Ovary (tissue), 9 donors: ENCODE data around the gene CD99L2. TPM values are rescaled to one million over a fixed set of nuclear protein-coding genes. Genes with fewer than 3 reads are reported as not detected.
A peak's percentile ranks its signal among the peaks of the same experiment; 100 is the strongest.

ENCODE experiments used
- DNase-seq, 5 donors: peaks; one replicate each; pipeline ENCODE4 v3.0.0-alpha.2; 2019 to 2020
- H3K27ac ChIP-seq, 2 donors: fragments of 200-600 bp; one replicate each; pipeline versions ENCODE4 v1.5.1 to v1.8.0; 2019 to 2022
- H3K27me3 ChIP-seq: fragments of 200-600 bp; one replicate; pipeline ENCODE4 v1.8.0; 2022
- H3K36me3 ChIP-seq: fragments of 200-600 bp; sonication (generic); one replicate; pipeline ENCODE4 v1.5.1; 2019
- H3K4me1 ChIP-seq: one replicate; pipeline ENCODE4 v1.8.1; 2013; ENCODE audit warnings: mild to moderate bottlenecking, moderate library complexity; ENCODE audit not compliant: insufficient read depth
- H3K4me3 ChIP-seq: fragments of 200-600 bp; sonication (generic); one replicate; pipeline ENCODE4 v1.5.1; 2017
- H3K9me3 ChIP-seq, 2 donors: fragments of 200-600 bp in 1 of 2; sonication (generic) in 1 of 2; one replicate each; pipeline versions ENCODE4 v1.5.1 to v1.8.1; 2013 to 2019; ENCODE audit warnings: mild to moderate bottlenecking in 1 of 2, moderate library complexity in 1 of 2
- EP300 ChIP-seq: sonication (generic); formaldehyde crosslinking; IDR thresholded peaks from one replicate; pipeline ENCODE4 v1.6.1; 2017; ENCODE audit warnings: antibody characterized with exemption
- POLR2A ChIP-seq: fragments of 450-650 bp; IDR thresholded peaks from one replicate; pipeline ENCODE4 v1.6.1; 2017; ENCODE audit warnings: antibody characterized with exemption, mild to moderate bottlenecking, moderate library complexity
- WGBS, 3 donors: extraction: QIAGEN DNeasy Blood & Tissue Kit in 1 of 3; methylation state at CpG; one replicate each; pipeline versions ENCODE4 v1.1.5 to v1.1.7; 2013 to 2017; 5-methylcytosine and 5-hydroxymethylcytosine counted together
- intact Hi-C, 4 donors: fragments of 100-400 bp; cut with DNase I; formaldehyde crosslinking; loops; one replicate each; pipeline versions ENCODE4 v1.11.0 to v1.15.1; 2022 to 2023
- polyA plus RNA-seq, 2 donors: library from polyadenylated mRNA; stranded (reverse); fragments of 200-250 nt in 1 of 2; fragments of 350-450 nt in 1 of 2; fragmentation: Illumina TruSeq in 1 of 2; extraction: RNeasy Lipid Tissue Mini Kit (QIAGEN cat#74804) in 1 of 2; gene quantifications; one replicate each; pipeline ENCODE4 v1.2.3, GENCODE V29; 2013 to 2014
- total RNA-seq, 7 donors: library from RNA; depleted of rRNA in 2 of 7; stranded (reverse); fragments of >200 nt in 2 of 7; fragmentation: NEBNext Ultra II Directional in 3 of 7; extraction: Animal tissue kit (Norgen Biotek cat#: 25700) in 3 of 7; gene quantifications; one replicate each; pipeline versions ENCODE4 v1.1.0 to v1.2.4, GENCODE V29; 2016 to 2023
- TF ChIP-seq, protein P1 (sequence below), 3 donors: fragments of 450-650 bp in 2 of 3; fragments of 200-600 bp in 1 of 3; IDR thresholded peaks; one replicate each; pipeline versions ENCODE4 v1.5.1 to v1.8.0; 2016 to 2022; ENCODE audit warnings: antibody characterized with exemption in 3 of 3, mild to moderate bottlenecking in 1 of 3
- donor health status: DM: no; HTN: no; CAD: no; lungs with moderate emphysema.
- donor health status: DM: no; HTN: no; CAD: no.
- donor health status: Bipolar disorder and iron deficiency.
- donor health status: DM: yes; HTN: yes; CAD: no.
- donor health status: DM: no; HTN: no; CAD: no.
- donor health status: DM: yes; HTN: yes; CAD: no.

CD99L2 gene
- total and polyA plus RNA-seq, 9 donors = 38.7 to 64.6 (median 53.0) TPM

GRCh38 chrX:150897421-150898320 lies 797 bp downstream of the CD99L2 start:
- WGBS, 3 donors = 21 to 29% (median 28%) methylated on average over 19 to 22 of the region's 22 CpGs
- no peaks in the 10 kb centered on the region for H3K9me3 ChIP-seq
- intact Hi-C loops = no loop called here
- H3K4me1 ChIP-seq = no peaks in the 10 kb centered on the region
- H3K4me3 ChIP-seq = peak overlapping the region; percentile 42
- peak overlapping the region in 1 of 2 donors; percentile 74 for H3K27ac ChIP-seq
- DNase-seq = peak in 2 of 5 donors; percentile 19 to 42
- TF ChIP-seq POLR2A (no peak), EP300 (no peak)
- TF ChIP-seq, protein P1, sequence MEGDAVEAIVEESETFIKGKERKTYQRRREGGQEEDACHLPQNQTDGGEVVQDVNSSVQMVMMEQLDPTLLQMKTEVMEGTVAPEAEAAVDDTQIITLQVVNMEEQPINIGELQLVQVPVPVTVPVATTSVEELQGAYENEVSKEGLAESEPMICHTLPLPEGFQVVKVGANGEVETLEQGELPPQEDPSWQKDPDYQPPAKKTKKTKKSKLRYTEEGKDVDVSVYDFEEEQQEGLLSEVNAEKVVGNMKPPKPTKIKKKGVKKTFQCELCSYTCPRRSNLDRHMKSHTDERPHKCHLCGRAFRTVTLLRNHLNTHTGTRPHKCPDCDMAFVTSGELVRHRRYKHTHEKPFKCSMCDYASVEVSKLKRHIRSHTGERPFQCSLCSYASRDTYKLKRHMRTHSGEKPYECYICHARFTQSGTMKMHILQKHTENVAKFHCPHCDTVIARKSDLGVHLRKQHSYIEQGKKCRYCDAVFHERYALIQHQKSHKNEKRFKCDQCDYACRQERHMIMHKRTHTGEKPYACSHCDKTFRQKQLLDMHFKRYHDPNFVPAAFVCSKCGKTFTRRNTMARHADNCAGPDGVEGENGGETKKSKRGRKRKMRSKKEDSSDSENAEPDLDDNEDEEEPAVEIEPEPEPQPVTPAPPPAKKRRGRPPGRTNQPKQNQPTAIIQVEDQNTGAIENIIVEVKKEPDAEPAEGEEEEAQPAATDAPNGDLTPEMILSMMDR (IDR thresholded peaks at IDR 0.05) = no peak
- H3K27me3 ChIP-seq = no peaks in the 10 kb centered on the region
- H3K36me3 ChIP-seq = no peaks in the 10 kb centered on the region

DNA sequence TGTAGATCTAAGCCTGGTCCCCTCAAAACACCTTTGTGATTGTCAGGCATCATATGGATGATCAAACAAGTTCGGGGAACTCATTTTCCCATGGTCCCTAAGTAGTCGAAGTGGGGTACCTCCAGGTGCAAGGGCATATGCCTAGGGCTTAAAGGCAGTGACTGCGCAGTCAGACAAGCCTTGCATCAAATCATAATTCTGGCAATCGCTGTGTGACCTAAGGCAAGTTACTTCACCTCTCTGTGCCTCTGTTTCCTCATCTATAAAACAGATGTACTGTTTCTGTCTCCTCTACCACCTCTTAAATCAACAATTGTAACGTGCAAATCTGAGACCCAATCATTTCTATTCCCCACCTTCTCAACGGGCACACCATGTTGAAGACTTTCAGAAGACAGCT lies 1.8 kb downstream of the CD99L2 start:
- no peaks in the 10 kb centered on the region for H3K36me3 ChIP-seq
- TF ChIP-seq, protein P1 (IDR thresholded peaks at IDR 0.05) = no peak
- no peak for TF ChIP-seq EP300
- TF ChIP-seq POLR2A = no peak
- intact Hi-C loops = no loop called here
- no peaks in the 10 kb centered on the region for H3K9me3 ChIP-seq
- no peak overlapping the region for H3K4me3 ChIP-seq
- WGBS, 3 donors = 73 to 89% (median 77%) methylated on average over 6 of the region's 6 CpGs
- no peak overlapping the region for H3K27ac ChIP-seq
- DNase-seq = no peak
- H3K4me1 ChIP-seq = no peaks in the 10 kb centered on the region
- H3K27me3 ChIP-seq = no peaks in the 10 kb centered on the region

DNA sequence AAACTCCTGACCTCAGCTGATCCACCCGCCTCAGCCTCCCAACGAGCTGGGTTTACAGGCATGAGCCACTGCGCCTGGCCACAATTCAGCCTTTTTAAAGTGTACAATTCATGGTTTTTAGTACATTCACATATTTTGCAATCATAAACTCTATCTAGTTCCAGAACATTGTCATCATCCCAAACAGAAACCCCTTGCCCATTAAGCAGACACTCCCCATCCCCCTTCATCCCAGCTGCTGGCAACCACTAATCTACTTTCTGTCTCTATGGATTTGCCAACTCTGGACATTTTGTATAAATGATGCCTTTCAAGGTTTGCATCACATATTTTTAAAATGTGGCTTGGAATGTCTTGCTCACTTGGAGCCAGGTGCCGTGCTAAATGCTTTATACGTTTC lies 4.5 kb downstream of the CD99L2 start:
- Histone ChIP-seq H3K36me3 (no peaks in the 10 kb centered on the region), H3K9me3 (no peaks in the 10 kb centered on the region), H3K27me3 (no peaks in the 10 kb centered on the region), H3K27ac (no peak overlapping the region), H3K4me3 (no peak overlapping the region), H3K4me1 (no peaks in the 10 kb centered on the region)
- intact Hi-C loops = no loop called here
- no peak for DNase-seq
- TF ChIP-seq, protein P1 (IDR thresholded peaks at IDR 0.05) = no peak
- TF ChIP-seq EP300 (no peak), POLR2A (no peak)
- 77 to 90% (median 87%) methylated on average over 5 of the region's 5 CpGs for WGBS, 3 donors

DNA sequence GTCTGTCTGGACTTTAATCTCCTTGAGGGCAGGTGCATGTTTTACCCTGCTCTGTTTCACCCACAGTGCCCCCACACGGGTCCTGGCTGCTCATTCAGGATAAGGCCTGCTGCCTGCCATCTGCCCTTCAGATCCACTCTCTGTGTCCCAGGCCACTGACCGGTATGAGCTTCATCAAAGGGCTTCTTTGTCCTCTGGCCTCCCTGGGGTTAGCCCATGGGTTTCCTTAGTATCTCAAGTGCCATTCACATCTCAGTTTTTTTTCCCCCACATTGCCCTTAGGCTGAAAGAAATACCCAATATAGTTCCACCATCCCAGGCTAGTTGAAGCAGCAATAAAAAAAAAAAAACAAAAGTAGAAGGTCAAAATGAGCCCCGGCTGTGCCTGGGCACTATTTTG lies 9.3 kb downstream of the CD99L2 start:
- intact Hi-C loops = no loop called here
- TF ChIP-seq, protein P1 (IDR thresholded peaks at IDR 0.05) = no peak
- no peak for TF ChIP-seq EP300
- no peak for TF ChIP-seq POLR2A
- WGBS, 3 donors = 73 to 81% (median 75%) methylated on average over 3 of the region's 3 CpGs
- Histone ChIP-seq H3K27ac (no peak overlapping the region), H3K27me3 (no peaks in the 10 kb centered on the region), H3K4me1 (no peaks in the 10 kb centered on the region), H3K9me3 (no peaks in the 10 kb centered on the region), H3K4me3 (no peak overlapping the region), H3K36me3 (no peaks in the 10 kb centered on the region)
- no peak for DNase-seq
